Endothelial cell of umbilical vein (primary cell): ENCODE results near the gene CYP46A1. TPM values are rescaled to one million over a fixed set of nuclear protein-coding genes. Genes with fewer than 3 reads are reported as not detected.

Source experiments
- BruUV-seq: library from RNA; stranded (reverse); fragments of 400-500 nt; replicated peaks from 2 replicates; lab custom pipeline; 2021; lab: Mats Ljungman, UMichigan
- CTCF ChIA-PET: fragments of 300-600, 350-600 bp; sonication (Branson Sonifier 250); formaldehyde crosslinking; loops from one replicate; lab custom pipeline; 2021; ENCODE audit warnings: antibody characterized with exemption, inconsistent platforms; lab: Charles Lee
- POLR2A ChIA-PET: fragments of 300-600, 350-600 bp; sonication (Branson Sonifier 250); formaldehyde crosslinking; loops from one replicate; lab custom pipeline; 2021; ENCODE audit warnings: antibody characterized with exemption, inconsistent platforms; lab: Charles Lee
- DNase-seq: peaks from one replicate; pipeline ENCODE4 v3.0.0-alpha.2; 2011; ENCODE audit warnings: low read depth, low spot score
- FAIRE-seq: peaks from 2 replicates; lab custom pipeline; 2011; peaks lifted over from hg19 to GRCh38; lab: Jason Lieb, UNC
- H2AFZ ChIP-seq: 2 replicates; pipeline ENCODE4 v1.6.0; 2012; ENCODE audit warnings: low read depth, low read length, control low read depth, inconsistent platforms
- H3K27ac ChIP-seq: 2 replicates; pipeline ENCODE4 v1.5.1; 2011; ENCODE audit warnings: low read depth, mild to moderate bottlenecking, control low read depth, low read length, moderate library complexity; ENCODE audit not compliant: insufficient read depth
- H3K27me3 ChIP-seq, 2 experiments: 2 replicates each; pipeline versions ENCODE4 v1.6.0 to v1.6.1; 2011; ENCODE audit warnings: low read length in 2 of 2, mixed read lengths in 1 of 2; ENCODE audit not compliant: control insufficient read depth in 2 of 2, insufficient read depth in 2 of 2
- H3K36me3 ChIP-seq, 2 experiments: 2 replicates in 1 of 2; 3 replicates in 1 of 2; pipeline ENCODE4 v1.5.1; 2011; ENCODE audit warnings: low read length in 2 of 2, mild to moderate bottlenecking in 1 of 2, moderate library complexity in 1 of 2; ENCODE audit not compliant: control insufficient read depth in 2 of 2, insufficient read depth in 2 of 2; ENCODE audit errors: extremely low read depth in 1 of 2
- H3K4me1 ChIP-seq: 3 replicates; pipeline ENCODE4 v1.5.1; 2011; ENCODE audit warnings: mild to moderate bottlenecking, low read length; ENCODE audit not compliant: control insufficient read depth, insufficient read depth; ENCODE audit errors: extremely low read depth
- H3K4me2 ChIP-seq: 2 replicates; pipeline ENCODE4 v1.6.1; 2011; ENCODE audit warnings: low read length, control low read depth, mixed read lengths; ENCODE audit not compliant: insufficient read depth
- H3K4me3 ChIP-seq, 3 experiments: fragments of 200-600 bp in 1 of 3; sonication (generic), shearing (Covaris generic) in 1 of 3; replicated peaks in 1 of 3; 2 replicates each; pipeline ENCODE4 v1.5.1; 2011 to 2016; ENCODE audit warnings: control low read depth in 3 of 3, low read length in 3 of 3, mild to moderate bottlenecking in 2 of 3, inconsistent platforms in 1 of 3, low read depth in 1 of 3, moderate library complexity in 1 of 3; ENCODE audit not compliant: insufficient read depth in 1 of 3
- H3K79me2 ChIP-seq: 2 replicates; pipeline ENCODE4 v1.6.0; 2012; ENCODE audit warnings: low read length, inconsistent platforms; ENCODE audit not compliant: control insufficient read depth, insufficient read depth
- H3K9ac ChIP-seq: replicated peaks from 2 replicates; pipeline ENCODE3; 2011; ENCODE audit warnings: low read length, control low read depth; ENCODE audit not compliant: insufficient read depth; ENCODE audit errors: extremely low read depth
- H3K9me1 ChIP-seq: replicated peaks from 3 replicates; pipeline ENCODE4 v1.6.0; 2011; ENCODE audit warnings: mild to moderate bottlenecking, low read length; ENCODE audit not compliant: control insufficient read depth, insufficient read depth; ENCODE audit errors: extremely low read depth
- H3K9me3 ChIP-seq: replicated peaks from 2 replicates; pipeline ENCODE4 v1.5.1; 2012; ENCODE audit warnings: low read length, inconsistent platforms; ENCODE audit not compliant: control insufficient read depth, insufficient read depth
- H4K20me1 ChIP-seq: replicated peaks from 2 replicates; pipeline ENCODE3; 2011; ENCODE audit warnings: mild to moderate bottlenecking, low read length; ENCODE audit not compliant: control insufficient read depth, insufficient read depth; ENCODE audit errors: extremely low read depth
- EZH2 ChIP-seq: IDR thresholded peaks from 2 replicates; pipeline ENCODE4 v1.6.1; 2012; ENCODE audit warnings: borderline replicate concordance, low read depth, mild to moderate bottlenecking, moderate library complexity, low read length, inconsistent platforms; ENCODE audit not compliant: severe bottlenecking
- FOS ChIP-seq: IDR thresholded peaks from 2 replicates; pipeline ENCODE4 v1.6.1; 2011; ENCODE audit warnings: mild to moderate bottlenecking, low read length, moderate library complexity, borderline replicate concordance; ENCODE audit not compliant: insufficient read depth
- GATA2 ChIP-seq: IDR thresholded peaks from 2 replicates; pipeline ENCODE4 v1.7.0; 2011; ENCODE audit warnings: low read depth, mild to moderate bottlenecking, moderate library complexity, mixed read lengths, low read length; ENCODE audit not compliant: insufficient read length, insufficient read depth
- JUN ChIP-seq: IDR thresholded peaks from 2 replicates; pipeline ENCODE4 v1.6.1; 2011; ENCODE audit warnings: borderline replicate concordance, low read depth; ENCODE audit not compliant: insufficient read length, insufficient read depth
- MYC ChIP-seq: IDR thresholded peaks from one replicate; pipeline ENCODE4 v1.6.1; 2011; ENCODE audit warnings: mild to moderate bottlenecking, low read depth, low read length
- POLR2A ChIP-seq: IDR thresholded peaks from 2 replicates; pipeline ENCODE4 v1.6.1; 2012; ENCODE audit warnings: low read depth, mild to moderate bottlenecking, control low read depth, low read length
- POLR2AphosphoS5 ChIP-seq: IDR thresholded peaks from 2 replicates; pipeline ENCODE4 v1.6.1; 2012; ENCODE audit warnings: low read depth, mild to moderate bottlenecking, control low read depth, low read length, moderate library complexity; ENCODE audit not compliant: insufficient read depth
- dilution Hi-C: fragments of 300-500 bp; cut with MboI; formaldehyde crosslinking; loops from one replicate; pipeline ENCODE4 v1.15.0; 2019; ENCODE audit warnings: low sequenced_read_pairs; ENCODE audit not compliant: extremely low pct_ligation_motif_present
- intact Hi-C: fragments of 100-400 bp; cut with micrococcal nuclease; formaldehyde crosslinking; loops from one replicate; pipeline ENCODE4 v1.10.0; 2022
- polyA plus RNA-seq, 4 experiments: library from polyadenylated mRNA; depleted of rRNA in 3 of 4; stranded (reverse) in 3 of 4; unstranded in 1 of 4; fragments of >200 nt; gene quantifications; 2 replicates each; pipeline versions ENCODE4 v1.2.1 to v1.2.3, GENCODE V29; 2011 to 2012; ENCODE audit warnings: missing spikeins in 1 of 4
- total RNA-seq: library from RNA; stranded (reverse); gene quantifications from 2 replicates; pipeline ENCODE4 v1.2.3, GENCODE V29; 2021
- TF ChIP-seq, protein P1 (sequence below), 2 donors: IDR thresholded peaks; 1 replicate in 1 of 2; 2 replicates in 1 of 2; pipeline ENCODE4 v1.5.1; 2011; ENCODE audit warnings: low read length in 2 of 2, mild to moderate bottlenecking in 2 of 2, moderate library complexity in 2 of 2, control low read depth in 1 of 2, inconsistent platforms in 1 of 2, low read depth in 1 of 2; ENCODE audit not compliant: insufficient read depth in 1 of 2; ENCODE audit errors: extremely low read depth in 1 of 2
- TF ChIP-seq, protein P2 (sequence below): IDR thresholded peaks from 2 replicates; pipeline ENCODE4 v1.6.1; 2011; ENCODE audit not compliant: insufficient read depth, insufficient read length

Gene CYP46A1
- total and polyA plus RNA-seq, 2 donors (not counting 3 experiments of a cell fraction or from before 2014, with no cell fraction given) = 0.03 to 0.24 TPM

DNA sequence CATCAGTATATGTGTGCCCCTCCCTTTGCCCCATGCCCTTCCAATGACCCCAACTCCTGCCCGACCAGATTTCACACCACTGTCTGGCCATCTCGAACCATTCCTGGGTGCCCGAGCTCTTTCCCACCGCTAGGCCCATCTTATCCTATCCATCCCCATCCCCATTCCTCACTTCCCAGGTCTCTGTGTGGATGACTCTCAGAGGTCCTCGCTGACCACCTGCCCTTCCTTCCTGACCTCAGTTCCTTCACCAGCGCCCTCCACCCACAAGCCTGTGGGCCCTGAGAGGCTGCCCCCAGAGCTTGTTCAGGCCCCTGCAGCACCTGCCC, 49.1 kb downstream of the CYP46A1 start:
- intact Hi-C loops (loop anchor here (5.0 kb wide), 1 partner anchor 51 kb away; the partner anchor contains the start of gene CYP46A1), dilution Hi-C loops (no loop called here)
- Histone ChIP-seq H3K4me1 (peaks cover 36% of the 10 kb centered on the region), H3K9me3 (no peaks in the 10 kb centered on the region), H3K4me2 (no peak overlapping the region), H3K79me2 (peaks cover under 1% of the 10 kb centered on the region), H4K20me1 (no peaks in the 10 kb centered on the region), H2AFZ (no peak overlapping the region), H3K4me3 (no peak overlapping the region), H3K9me1 (no peaks in the 10 kb centered on the region), H3K9ac (no peak overlapping the region), H3K27ac (peak overlapping the region; percentile 87), H3K27me3 (no peaks in the 10 kb centered on the region), H3K36me3 (no peaks in the 10 kb centered on the region)
- BruUV-seq = no TSS peak
- FAIRE-seq (no peak), DNase-seq (no peak)
- POLR2A ChIA-PET = no interaction called here
- CTCF ChIA-PET = interaction anchor here (1.2 to 1.9 kb wide), 4 partner anchors 12 to 167 kb away, joined by 3 to 9 read pairs (median 3); partner anchors contain the start of gene EML1
- TF ChIP-seq, protein P1, sequence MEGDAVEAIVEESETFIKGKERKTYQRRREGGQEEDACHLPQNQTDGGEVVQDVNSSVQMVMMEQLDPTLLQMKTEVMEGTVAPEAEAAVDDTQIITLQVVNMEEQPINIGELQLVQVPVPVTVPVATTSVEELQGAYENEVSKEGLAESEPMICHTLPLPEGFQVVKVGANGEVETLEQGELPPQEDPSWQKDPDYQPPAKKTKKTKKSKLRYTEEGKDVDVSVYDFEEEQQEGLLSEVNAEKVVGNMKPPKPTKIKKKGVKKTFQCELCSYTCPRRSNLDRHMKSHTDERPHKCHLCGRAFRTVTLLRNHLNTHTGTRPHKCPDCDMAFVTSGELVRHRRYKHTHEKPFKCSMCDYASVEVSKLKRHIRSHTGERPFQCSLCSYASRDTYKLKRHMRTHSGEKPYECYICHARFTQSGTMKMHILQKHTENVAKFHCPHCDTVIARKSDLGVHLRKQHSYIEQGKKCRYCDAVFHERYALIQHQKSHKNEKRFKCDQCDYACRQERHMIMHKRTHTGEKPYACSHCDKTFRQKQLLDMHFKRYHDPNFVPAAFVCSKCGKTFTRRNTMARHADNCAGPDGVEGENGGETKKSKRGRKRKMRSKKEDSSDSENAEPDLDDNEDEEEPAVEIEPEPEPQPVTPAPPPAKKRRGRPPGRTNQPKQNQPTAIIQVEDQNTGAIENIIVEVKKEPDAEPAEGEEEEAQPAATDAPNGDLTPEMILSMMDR (IDR thresholded peaks at IDR 0.05; ENCODE audit: extremely low read depth in 1 of 2, insufficient read depth in 1 of 2, low read depth in 1 of 2, low read length in 2 of 2) = no peak
- TF ChIP-seq FOS (no peak), GATA2 (no peak), POLR2A (no peak), POLR2AphosphoS5 (no peak), MYC (no peak), JUN (no peak), EZH2 (no peak)
- TF ChIP-seq, protein P2, sequence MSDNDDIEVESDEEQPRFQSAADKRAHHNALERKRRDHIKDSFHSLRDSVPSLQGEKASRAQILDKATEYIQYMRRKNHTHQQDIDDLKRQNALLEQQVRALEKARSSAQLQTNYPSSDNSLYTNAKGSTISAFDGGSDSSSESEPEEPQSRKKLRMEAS = no peak
